Fibroblast of lung (primary cell): Measurements from ENCODE around the gene CHPF2. TPM values are rescaled to one million over a fixed set of nuclear protein-coding genes. Genes with fewer than 3 reads are reported as not detected.

Experiments
- DNase-seq, 2 donors: peaks; one replicate each; pipeline versions ENCODE4 v3.0.0 to v3.0.0-alpha.2; 2010; ENCODE audit warnings: low read depth in 2 of 2
- H2AFZ ChIP-seq: 2 replicates; pipeline ENCODE4 v1.5.1; 2012; ENCODE audit warnings: low read length, control low read depth, inconsistent platforms
- H3K27ac ChIP-seq: 2 replicates; pipeline ENCODE4 v1.5.1; 2011; ENCODE audit warnings: low read length, control low read depth; ENCODE audit not compliant: insufficient read depth
- H3K27me3 ChIP-seq: 2 replicates; pipeline ENCODE4 v1.5.1; 2011; ENCODE audit warnings: mild to moderate bottlenecking, low read length; ENCODE audit not compliant: control insufficient read depth, insufficient read depth
- H3K36me3 ChIP-seq: 2 replicates; pipeline ENCODE4 v1.5.1; 2011; ENCODE audit warnings: low read length; ENCODE audit not compliant: control insufficient read depth, insufficient read depth
- H3K4me1 ChIP-seq: 2 replicates; pipeline ENCODE4 v1.5.1; 2011; ENCODE audit warnings: low read length; ENCODE audit not compliant: control insufficient read depth, insufficient read depth; ENCODE audit errors: extremely low read depth
- H3K4me2 ChIP-seq: 2 replicates; pipeline ENCODE4 v1.5.1; 2011; ENCODE audit warnings: low read length, control low read depth; ENCODE audit not compliant: insufficient read depth; ENCODE audit errors: extremely low read depth
- H3K4me3 ChIP-seq, 4 experiments: fragments of 200-600 bp in 1 of 4; sonication (generic) in 1 of 4; replicated peaks in 1 of 4; 2 replicates each; pipeline ENCODE4 v1.5.1; 2011 to 2016; ENCODE audit warnings: low read length in 4 of 4, low read depth in 3 of 4, mild to moderate bottlenecking in 3 of 4, control low read depth in 2 of 4, inconsistent platforms in 1 of 4, mixed read lengths in 1 of 4; ENCODE audit not compliant: insufficient read depth in 1 of 4; ENCODE audit errors: control extremely low read depth in 1 of 4
- H3K79me2 ChIP-seq: 2 replicates; pipeline ENCODE4 v1.5.1; 2012; ENCODE audit warnings: mild to moderate bottlenecking, low read length, inconsistent platforms; ENCODE audit not compliant: control insufficient read depth, insufficient read depth
- H3K9ac ChIP-seq: 2 replicates; pipeline ENCODE4 v1.5.1; 2011; ENCODE audit warnings: mild to moderate bottlenecking, low read length, control low read depth; ENCODE audit not compliant: insufficient read depth
- H3K9me3 ChIP-seq: 2 replicates; pipeline ENCODE4 v1.5.1; 2012; ENCODE audit warnings: low read depth, low read length; ENCODE audit not compliant: control insufficient read depth, insufficient read depth
- H4K20me1 ChIP-seq: 2 replicates; pipeline ENCODE4 v1.5.1; 2011; ENCODE audit warnings: low read length; ENCODE audit not compliant: control insufficient read depth, insufficient read depth; ENCODE audit errors: extremely low read depth
- CTCF ChIP-seq, 2 donors: IDR thresholded peaks in 1 of 2; conservative IDR thresholded peaks in 1 of 2; 1 replicate in 1 of 2; 2 replicates in 1 of 2; pipeline ENCODE4 v1.5.1; 2011 to 2012; ENCODE audit warnings: low read length in 2 of 2, control low read depth in 1 of 2, inconsistent platforms in 1 of 2, low read depth in 1 of 2, mild to moderate bottlenecking in 1 of 2
- EZH2 ChIP-seq: IDR thresholded peaks from 2 replicates; pipeline ENCODE4 v1.5.1; 2012; ENCODE audit warnings: low read length, control low read depth, mild to moderate bottlenecking; ENCODE audit errors: missing control alignments
- polyA plus RNA-seq, 2 donors: library from polyadenylated mRNA; depleted of rRNA in 1 of 2; stranded (reverse) in 1 of 2; unstranded in 1 of 2; fragments of >200 nt; gene quantifications; 2 replicates each; pipeline ENCODE4 v1.2.1, GENCODE V29; 2011 to 2012; ENCODE audit warnings: missing spikeins in 1 of 2
- total RNA-seq: library from RNA; depleted of rRNA; stranded (reverse); fragments of >200 nt; gene quantifications from 2 replicates; pipeline ENCODE4 v1.2.1, GENCODE V29; 2014

Gene CHPF2
- total and polyA plus RNA-seq, 2 donors (not counting 1 experiment from before 2014, with no cell fraction given) = 42.5 to 46.7 TPM

GRCh38 chr7:151261529-151261928 lies 29.2 kb downstream of the CHPF2 start:
- Histone ChIP-seq H3K4me3 (no peak overlapping the region), H3K36me3 (no peaks in the 10 kb centered on the region), H3K4me2 (no peak overlapping the region), H3K9ac (no peak overlapping the region), H3K4me1 (no peaks in the 10 kb centered on the region), H3K27me3 (peaks cover 27% of the 10 kb centered on the region), H3K79me2 (no peaks in the 10 kb centered on the region), H3K27ac (no peak overlapping the region), H4K20me1 (no peaks in the 10 kb centered on the region), H3K9me3 (no peaks in the 10 kb centered on the region), H2AFZ (no peak overlapping the region)
- TF ChIP-seq EZH2 (no peak), CTCF (conservative IDR thresholded peaks at IDR 0.05 in 1 of 2, IDR thresholded peaks at IDR 0.05 in 1 of 2; ENCODE audit: low read depth in 1 of 2, low read length in 2 of 2) (no peak)
- DNase-seq = no peak

GRCh38 chr7:151264615-151265014 lies 32.3 kb downstream of the CHPF2 start:
- Histone ChIP-seq H3K4me2 (no peak overlapping the region), H3K79me2 (no peaks in the 10 kb centered on the region), H3K27ac (no peak overlapping the region), H4K20me1 (no peaks in the 10 kb centered on the region), H3K4me1 (no peaks in the 10 kb centered on the region), H3K4me3 (no peak overlapping the region), H3K27me3 (peaks cover 34% of the 10 kb centered on the region), H3K9ac (no peak overlapping the region), H2AFZ (no peak overlapping the region), H3K9me3 (no peaks in the 10 kb centered on the region), H3K36me3 (no peaks in the 10 kb centered on the region)
- TF ChIP-seq CTCF (conservative IDR thresholded peaks at IDR 0.05 in 1 of 2, IDR thresholded peaks at IDR 0.05 in 1 of 2; ENCODE audit: low read depth in 1 of 2, low read length in 2 of 2) (no peak), EZH2 (no peak)
- no peak for DNase-seq

- TF ChIP-seq EZH2 (no peak), CTCF (conservative IDR thresholded peaks at IDR 0.05 in 1 of 2, IDR thresholded peaks at IDR 0.05 in 1 of 2; ENCODE audit: low read depth in 1 of 2, low read length in 2 of 2) (no peak)
- no peaks in the 10 kb centered on the region for H4K20me1 ChIP-seq
Measured at GRCh38 chr7:151265351-151265931, 33.2 kb downstream of the CHPF2 start.

More at GRCh38 chr7:151265351-151265931, 33.2 kb downstream of the CHPF2 start:
- H3K4me2 ChIP-seq = no peak overlapping the region
- H3K36me3 ChIP-seq = no peaks in the 10 kb centered on the region
- H2AFZ ChIP-seq = no peak overlapping the region
- no peaks in the 10 kb centered on the region for H3K4me1 ChIP-seq
- no peak overlapping the region for H3K9ac ChIP-seq
- no peaks in the 10 kb centered on the region for H3K9me3 ChIP-seq
- peaks cover 32% of the 10 kb centered on the region for H3K27me3 ChIP-seq
- H3K79me2 ChIP-seq = no peaks in the 10 kb centered on the region
- DNase-seq = no peak
- no peak overlapping the region for H3K4me3 ChIP-seq
- no peak overlapping the region for H3K27ac ChIP-seq
